Skeletal muscle tissue (tissue), 4 donors: Measurements from ENCODE around the gene HPCAL1. TPM values are rescaled to one million over a fixed set of nuclear protein-coding genes. Genes with fewer than 3 reads are reported as not detected.

Experiments used
- H3K27ac ChIP-seq: one replicate; pipeline ENCODE4 v1.7.0; 2013; ENCODE audit warnings: mild to moderate bottlenecking, low read depth, low read length, inconsistent platforms
- H3K27me3 ChIP-seq, 3 donors: one replicate each; pipeline ENCODE4 v1.7.0; 2013; ENCODE audit warnings: low read length in 3 of 3; ENCODE audit not compliant: control insufficient read depth in 3 of 3, insufficient read depth in 3 of 3
- H3K36me3 ChIP-seq, 3 donors: one replicate each; pipeline ENCODE4 v1.7.0; 2013; ENCODE audit warnings: low read length in 3 of 3; ENCODE audit not compliant: control insufficient read depth in 3 of 3, insufficient read depth in 3 of 3
- H3K4me1 ChIP-seq, 3 donors: one replicate each; pipeline ENCODE4 v1.7.0; 2013; ENCODE audit warnings: low read length in 3 of 3, mild to moderate bottlenecking in 3 of 3; ENCODE audit not compliant: control insufficient read depth in 3 of 3, insufficient read depth in 3 of 3
- H3K4me3 ChIP-seq, 3 donors: one replicate each; pipeline ENCODE4 v1.7.0; 2013; ENCODE audit warnings: low read length in 3 of 3
- H3K9ac ChIP-seq, 3 donors: one replicate each; pipeline ENCODE4 v1.7.0; 2013; ENCODE audit warnings: low read length in 3 of 3, mild to moderate bottlenecking in 3 of 3, moderate library complexity in 2 of 3, low read depth in 1 of 3
- H3K9me3 ChIP-seq, 3 donors: one replicate each; pipeline ENCODE4 v1.7.0; 2013; ENCODE audit warnings: low read length in 3 of 3; ENCODE audit not compliant: control insufficient read depth in 3 of 3
- total RNA-seq: library from RNA; depleted of rRNA; stranded (reverse); fragments of >200 nt; gene quantifications from one replicate; pipeline ENCODE4 v1.2.3, GENCODE V29; 2014
- donor health status: Osteomylitis.

Gene HPCAL1
- total RNA-seq, 1 donor from 2014 or later, result 15.1 TPM

DNA sequence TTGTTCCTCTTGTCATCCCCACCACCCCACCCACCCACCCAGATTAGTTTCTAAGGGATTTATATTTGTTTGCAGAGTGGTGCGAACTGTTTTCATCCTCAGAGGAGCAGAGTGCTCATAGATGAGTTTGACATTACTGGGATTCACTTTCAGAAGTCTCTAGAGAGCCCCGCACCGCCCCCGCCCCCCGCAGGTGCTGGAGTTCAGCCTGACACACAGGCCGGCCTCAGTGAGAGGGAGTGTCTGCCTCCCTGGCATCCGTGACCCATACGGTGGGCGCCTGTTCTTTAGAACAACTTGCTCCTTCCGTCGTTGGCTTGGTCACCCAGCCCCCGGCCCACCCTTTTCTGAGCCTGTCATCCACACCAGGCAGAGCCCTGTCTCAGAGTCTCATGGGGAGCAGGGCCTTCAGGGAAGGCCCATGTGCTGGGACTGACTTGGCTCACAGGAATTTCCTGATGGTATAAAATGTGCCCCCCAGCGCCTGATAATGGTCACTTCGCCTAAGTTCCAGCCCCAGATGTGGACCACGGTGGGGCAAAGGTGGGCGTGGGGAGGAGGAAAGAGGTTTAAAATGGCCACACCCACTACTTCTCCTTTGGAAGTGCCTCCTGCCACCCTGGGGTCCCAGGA is 44.3 kb downstream of the HPCAL1 start:
- Histone ChIP-seq H3K27ac (no peak overlapping the region), H3K9ac (no peak overlapping the region), H3K9me3 (no peaks in the 10 kb centered on the region), H3K4me1 (peaks cover 0 to 9% (median 4%) of the 10 kb centered on the region in 3 donors), H3K27me3 (no peaks in the 10 kb centered on the region), H3K4me3 (no peak overlapping the region), H3K36me3 (no peaks in the 10 kb centered on the region)

DNA sequence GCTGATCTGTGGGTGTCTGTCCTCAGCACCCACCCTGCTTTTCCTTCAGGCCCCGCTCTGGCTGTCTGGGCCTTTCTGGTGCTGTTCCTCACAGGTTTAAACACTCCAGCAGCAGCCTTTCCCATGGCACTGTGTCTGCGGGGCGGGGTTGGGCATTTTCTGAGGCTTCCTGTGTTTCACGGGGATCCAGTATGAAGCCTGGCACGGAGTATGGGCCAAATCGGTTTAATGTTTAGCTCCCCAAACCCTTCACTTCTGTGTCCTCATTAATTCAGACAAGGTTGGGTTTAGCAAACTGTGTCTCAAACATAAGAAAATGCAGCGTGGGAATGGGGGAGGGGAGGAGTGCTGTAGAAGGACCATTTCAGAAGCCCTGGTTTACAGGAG is 44.9 kb downstream of the HPCAL1 start:
- no peaks in the 10 kb centered on the region for H3K36me3 ChIP-seq
- H3K9ac ChIP-seq, result no peak overlapping the region
- H3K27me3 ChIP-seq, result no peaks in the 10 kb centered on the region
- no peaks in the 10 kb centered on the region for H3K9me3 ChIP-seq
- H3K4me1 ChIP-seq, result peaks cover 0 to 9% (median 4%) of the 10 kb centered on the region in 3 donors
- H3K4me3 ChIP-seq, result no peak overlapping the region
- H3K27ac ChIP-seq, result no peak overlapping the region

DNA sequence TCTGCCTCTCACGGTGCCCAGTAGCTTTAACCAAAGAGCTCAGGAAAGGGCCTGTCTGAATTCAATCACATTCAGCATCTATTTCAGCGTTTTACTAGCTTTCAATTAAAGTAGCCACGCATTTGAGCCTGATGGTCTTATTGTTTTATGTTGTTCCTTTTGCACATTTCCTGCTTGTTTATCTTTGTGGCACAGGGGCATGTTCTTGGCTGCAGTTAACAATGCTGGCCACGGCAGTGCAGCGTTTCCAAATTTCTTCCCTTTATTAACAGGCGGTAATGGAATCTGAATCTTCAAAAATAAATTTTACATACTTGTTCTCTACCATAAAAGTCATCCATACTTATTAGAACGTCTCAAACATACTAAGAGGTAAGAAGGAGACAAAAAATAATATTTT is 46.2 kb downstream of the HPCAL1 start:
- Histone ChIP-seq H3K4me1 (peaks cover 0 to 4% (median 4%) of the 10 kb centered on the region in 3 donors), H3K27me3 (no peaks in the 10 kb centered on the region), H3K36me3 (no peaks in the 10 kb centered on the region), H3K4me3 (no peak overlapping the region), H3K27ac (no peak overlapping the region), H3K9me3 (no peaks in the 10 kb centered on the region), H3K9ac (no peak overlapping the region)

DNA sequence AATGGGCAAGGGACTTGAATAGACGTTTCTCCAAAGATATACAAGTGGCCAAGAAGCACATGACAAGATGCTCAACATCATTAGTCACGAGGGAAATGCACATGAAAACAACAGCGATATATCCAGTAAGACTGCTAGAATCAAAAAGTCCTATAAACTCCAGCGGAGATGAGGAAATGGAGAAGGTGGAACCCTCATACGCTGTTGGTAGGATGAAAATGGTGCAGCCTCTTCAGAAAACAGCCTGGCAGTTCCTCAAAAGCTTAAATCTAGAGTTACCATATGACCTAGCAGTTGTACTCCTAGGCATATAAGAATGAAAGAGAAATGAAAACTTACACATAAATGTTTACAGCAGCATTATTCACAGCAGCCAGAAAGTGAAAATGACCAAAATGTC is 48.1 kb downstream of the HPCAL1 start:
- no peak overlapping the region for H3K9ac ChIP-seq
- H3K36me3 ChIP-seq, result peaks cover 0 to 4% (median 2%) of the 10 kb centered on the region in 3 donors
- H3K27ac ChIP-seq, result no peak overlapping the region
- no peaks in the 10 kb centered on the region for H3K27me3 ChIP-seq
- peaks cover 0 to 4% (median 4%) of the 10 kb centered on the region in 3 donors for H3K4me1 ChIP-seq
- no peak overlapping the region for H3K4me3 ChIP-seq
- H3K9me3 ChIP-seq, result no peaks in the 10 kb centered on the region

DNA sequence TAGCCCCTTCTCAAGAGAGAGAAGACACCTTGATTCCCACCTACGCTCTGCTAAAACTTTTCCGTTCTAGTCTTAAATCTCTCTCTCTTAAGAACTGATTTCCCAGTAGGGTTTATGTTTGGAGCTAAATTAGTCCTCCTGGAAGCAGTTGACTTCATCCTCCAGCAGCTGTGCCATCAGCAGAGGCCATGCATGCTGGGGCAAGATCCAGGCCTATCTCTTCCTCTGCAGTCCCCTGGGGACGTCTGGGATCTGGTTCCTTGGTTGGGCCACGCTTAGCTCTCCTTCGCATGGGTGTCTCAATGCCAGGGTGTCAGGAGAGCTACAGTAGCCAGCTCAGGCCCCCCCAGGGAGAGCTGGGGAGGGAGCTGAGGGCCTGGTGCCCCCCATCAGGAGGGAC is 49.7 kb downstream of the HPCAL1 start:
- no peak overlapping the region for H3K9ac ChIP-seq
- no peak overlapping the region for H3K27ac ChIP-seq
- peaks cover 0 to 2% (median 2%) of the 10 kb centered on the region in 3 donors for H3K4me1 ChIP-seq
- no peaks in the 10 kb centered on the region for H3K9me3 ChIP-seq
- no peak overlapping the region for H3K4me3 ChIP-seq
- peaks cover 0 to 4% (median 2%) of the 10 kb centered on the region in 3 donors for H3K36me3 ChIP-seq
- no peaks in the 10 kb centered on the region for H3K27me3 ChIP-seq

DNA sequence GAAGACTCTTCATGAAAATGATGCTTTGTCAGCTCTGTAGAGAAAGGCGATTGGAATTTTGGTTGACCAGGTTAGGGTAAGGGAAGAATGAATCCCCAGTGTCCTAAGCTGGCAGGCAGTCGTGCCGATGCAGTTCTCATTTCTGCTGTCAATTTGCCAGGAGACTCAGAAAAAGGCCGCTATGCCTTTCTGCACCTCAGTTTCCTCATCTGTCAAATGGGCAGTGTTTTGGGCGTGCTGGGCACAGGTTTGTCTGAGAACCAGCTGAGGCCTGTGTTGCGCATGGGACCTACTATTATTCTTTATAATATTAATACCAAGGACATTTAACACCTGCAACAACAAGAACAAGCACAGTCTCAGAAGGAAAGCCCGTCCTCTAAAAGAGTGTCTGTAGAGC is 50.3 kb downstream of the HPCAL1 start:
- no peak overlapping the region for H3K27ac ChIP-seq
- H3K4me1 ChIP-seq, result no peaks in the 10 kb centered on the region
- H3K36me3 ChIP-seq, result peaks cover 0 to 4% (median 2%) of the 10 kb centered on the region in 3 donors
- H3K9me3 ChIP-seq, result no peaks in the 10 kb centered on the region
- H3K27me3 ChIP-seq, result no peaks in the 10 kb centered on the region
- no peak overlapping the region for H3K4me3 ChIP-seq
- no peak overlapping the region for H3K9ac ChIP-seq

DNA sequence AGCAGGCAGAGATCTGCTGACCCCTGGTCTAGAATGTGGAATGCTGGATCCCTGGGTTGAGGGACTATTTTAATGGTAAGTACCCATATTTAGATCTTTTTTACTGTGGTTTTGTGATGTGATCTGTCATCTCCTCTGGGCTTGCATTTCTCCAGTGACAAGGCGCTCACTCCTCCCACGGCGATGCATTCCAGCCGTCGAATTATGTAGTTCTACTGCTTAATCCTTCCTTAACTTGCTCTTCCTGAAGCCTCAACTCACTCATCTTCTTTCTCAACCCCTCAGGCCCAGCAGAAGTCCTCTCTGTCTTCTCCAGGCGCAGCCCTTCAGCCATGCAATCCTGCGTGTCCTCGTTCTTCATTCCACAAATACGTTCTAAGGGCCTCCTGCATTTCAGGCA is 51.2 kb downstream of the HPCAL1 start:
- no peak overlapping the region for H3K27ac ChIP-seq
- H3K27me3 ChIP-seq, result no peaks in the 10 kb centered on the region
- peaks cover 0 to 4% (median 2%) of the 10 kb centered on the region in 3 donors for H3K36me3 ChIP-seq
- no peaks in the 10 kb centered on the region for H3K9me3 ChIP-seq
- H3K9ac ChIP-seq, result no peak overlapping the region
- H3K4me1 ChIP-seq, result no peaks in the 10 kb centered on the region
- H3K4me3 ChIP-seq, result no peak overlapping the region

DNA sequence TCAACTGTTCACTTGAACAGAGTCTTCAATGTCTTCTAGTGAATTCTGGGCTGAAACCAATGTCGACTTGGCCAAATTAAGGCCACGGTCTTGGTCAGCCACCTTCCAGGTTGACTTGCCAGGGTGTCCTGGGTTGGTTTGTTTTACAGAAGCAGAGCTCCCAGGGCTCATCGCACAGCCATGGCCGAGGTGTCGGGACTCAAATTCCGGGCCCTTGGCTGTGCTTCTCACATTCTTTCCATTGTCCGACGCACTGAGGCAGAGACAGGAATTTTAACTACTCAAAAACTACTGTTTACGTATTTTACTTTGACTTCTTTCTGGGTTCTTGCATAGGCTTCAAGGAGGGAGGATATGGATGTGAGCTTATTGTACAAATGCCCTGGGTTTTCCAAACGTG is 51.7 kb downstream of the HPCAL1 start:
- Histone ChIP-seq H3K9ac (no peak overlapping the region), H3K4me1 (no peaks in the 10 kb centered on the region), H3K27me3 (no peaks in the 10 kb centered on the region), H3K36me3 (peaks cover 0 to 4% (median 3%) of the 10 kb centered on the region in 3 donors), H3K27ac (no peak overlapping the region), H3K9me3 (no peaks in the 10 kb centered on the region), H3K4me3 (no peak overlapping the region)

DNA sequence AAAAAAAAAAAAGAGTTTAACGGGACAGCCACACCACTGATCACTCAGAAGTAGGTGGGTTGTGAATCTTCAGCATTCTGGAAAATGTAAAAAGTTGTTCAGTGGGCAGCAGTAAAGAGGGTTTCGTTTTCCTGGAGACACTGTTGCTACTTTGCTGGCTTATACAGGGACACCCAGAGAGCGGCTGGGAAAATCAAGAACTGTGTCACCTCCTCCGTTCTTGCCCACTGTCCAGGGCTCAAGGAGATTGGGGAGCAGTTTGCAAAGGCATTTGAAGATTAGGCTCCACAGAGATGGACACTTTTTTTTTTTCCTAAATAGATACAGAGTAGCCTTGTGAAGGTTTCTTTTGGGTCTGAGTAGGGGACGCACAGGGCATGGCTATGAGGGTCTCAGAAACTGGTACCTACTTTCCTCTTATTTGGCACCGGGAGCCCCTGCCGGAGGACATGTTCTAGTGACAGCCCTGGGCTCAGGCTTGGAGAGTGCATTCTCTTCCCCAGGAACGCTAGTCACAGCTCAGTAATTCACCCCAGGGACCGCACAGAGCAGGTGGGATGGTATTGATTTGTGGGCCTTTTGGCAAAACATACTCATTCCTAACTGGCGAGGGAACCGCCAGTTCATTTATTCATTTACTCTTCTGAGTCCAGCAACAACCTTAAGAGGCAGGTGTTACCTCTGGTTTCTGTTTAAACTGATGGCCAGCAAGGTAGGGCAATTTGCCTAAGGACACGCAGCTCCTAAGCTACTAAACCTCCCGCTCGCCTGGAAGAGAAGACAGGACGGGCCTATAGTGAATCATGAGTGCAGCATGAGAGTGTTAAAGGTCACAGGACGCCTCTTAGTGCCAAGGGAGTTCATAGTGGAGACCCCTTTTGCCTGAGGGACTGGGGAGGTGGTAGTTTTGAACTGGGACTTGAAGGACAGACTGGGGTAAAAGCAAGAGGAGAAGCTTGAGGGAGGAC is 53.1 kb downstream of the HPCAL1 start:
- H3K27ac ChIP-seq, result no peak overlapping the region
- no peak overlapping the region for H3K9ac ChIP-seq
- no peaks in the 10 kb centered on the region for H3K9me3 ChIP-seq
- no peak overlapping the region for H3K4me3 ChIP-seq
- no peaks in the 10 kb centered on the region for H3K4me1 ChIP-seq
- no peaks in the 10 kb centered on the region for H3K27me3 ChIP-seq
- H3K36me3 ChIP-seq, result peaks cover 0 to 5% (median 4%) of the 10 kb centered on the region in 3 donors

DNA sequence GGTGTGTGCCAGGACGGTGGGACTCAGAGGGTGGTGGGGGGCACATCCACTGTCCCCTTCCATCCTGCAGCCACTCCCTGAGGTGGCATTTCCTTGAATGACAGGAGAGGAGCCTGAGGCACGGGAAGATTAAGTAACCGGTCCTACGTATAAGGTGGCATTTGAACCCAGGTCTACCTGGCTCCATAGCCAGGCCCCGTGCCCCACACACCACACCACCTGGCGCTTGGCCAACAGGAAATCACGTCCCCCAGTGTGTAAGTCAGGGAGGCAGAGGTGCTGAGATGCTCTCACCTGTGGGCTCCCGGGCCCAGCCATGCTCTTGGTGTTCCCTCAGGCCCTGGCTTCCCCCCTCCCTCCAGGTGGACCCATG is 53.7 kb downstream of the HPCAL1 start:
- no peaks in the 10 kb centered on the region for H3K27me3 ChIP-seq
- H3K27ac ChIP-seq, result no peak overlapping the region
- H3K9ac ChIP-seq, result no peak overlapping the region
- H3K4me1 ChIP-seq, result no peaks in the 10 kb centered on the region
- H3K4me3 ChIP-seq, result no peak overlapping the region
- H3K36me3 ChIP-seq, result peaks cover 0 to 5% (median 4%) of the 10 kb centered on the region in 3 donors
- no peaks in the 10 kb centered on the region for H3K9me3 ChIP-seq
